Right renal cortex interstitium (tissue), 3 donors: ENCODE measurements around the gene MDP1. TPM values are rescaled to one million over a fixed set of nuclear protein-coding genes. Genes with fewer than 3 reads are reported as not detected.

Experiments
- DNase-seq, 3 donors: peaks; one replicate each; pipeline ENCODE4 v3.0.0-alpha.2; 2013; ENCODE audit warnings: low read depth in 3 of 3, low spot score in 2 of 3
- polyA plus RNA-seq, 3 donors: library from polyadenylated mRNA; unstranded; fragments of 120-200 nt; gene quantifications; one replicate each; pipeline ENCODE4 v1.2.1, GENCODE V29; 2013; ENCODE audit not compliant: insufficient read length in 3 of 3

The MDP1 gene
- polyA plus RNA-seq, 3 donors: 10.2 to 12.9 (median 12.5) TPM

DNA sequence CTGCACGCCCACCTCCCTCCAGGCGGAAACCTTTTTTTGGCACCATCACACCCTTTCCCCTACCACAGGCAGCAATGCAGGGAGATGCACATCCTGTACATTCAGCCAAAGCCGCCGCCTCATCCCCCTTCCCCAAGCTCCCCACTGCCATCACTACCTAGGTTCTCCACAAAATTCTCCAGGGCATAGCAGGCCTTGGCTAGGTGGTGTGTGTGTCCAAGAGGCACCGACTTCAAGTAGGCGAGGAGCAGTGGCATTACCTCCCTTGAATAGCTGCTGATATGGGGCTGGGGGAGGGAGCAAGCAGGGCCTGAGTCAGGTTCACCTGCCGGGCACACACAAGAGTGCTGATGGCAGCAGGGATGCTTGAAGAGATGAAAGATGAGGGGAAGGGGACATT lies 30.8 kb downstream of the MDP1 start:
- DNase-seq: no peak

DNA sequence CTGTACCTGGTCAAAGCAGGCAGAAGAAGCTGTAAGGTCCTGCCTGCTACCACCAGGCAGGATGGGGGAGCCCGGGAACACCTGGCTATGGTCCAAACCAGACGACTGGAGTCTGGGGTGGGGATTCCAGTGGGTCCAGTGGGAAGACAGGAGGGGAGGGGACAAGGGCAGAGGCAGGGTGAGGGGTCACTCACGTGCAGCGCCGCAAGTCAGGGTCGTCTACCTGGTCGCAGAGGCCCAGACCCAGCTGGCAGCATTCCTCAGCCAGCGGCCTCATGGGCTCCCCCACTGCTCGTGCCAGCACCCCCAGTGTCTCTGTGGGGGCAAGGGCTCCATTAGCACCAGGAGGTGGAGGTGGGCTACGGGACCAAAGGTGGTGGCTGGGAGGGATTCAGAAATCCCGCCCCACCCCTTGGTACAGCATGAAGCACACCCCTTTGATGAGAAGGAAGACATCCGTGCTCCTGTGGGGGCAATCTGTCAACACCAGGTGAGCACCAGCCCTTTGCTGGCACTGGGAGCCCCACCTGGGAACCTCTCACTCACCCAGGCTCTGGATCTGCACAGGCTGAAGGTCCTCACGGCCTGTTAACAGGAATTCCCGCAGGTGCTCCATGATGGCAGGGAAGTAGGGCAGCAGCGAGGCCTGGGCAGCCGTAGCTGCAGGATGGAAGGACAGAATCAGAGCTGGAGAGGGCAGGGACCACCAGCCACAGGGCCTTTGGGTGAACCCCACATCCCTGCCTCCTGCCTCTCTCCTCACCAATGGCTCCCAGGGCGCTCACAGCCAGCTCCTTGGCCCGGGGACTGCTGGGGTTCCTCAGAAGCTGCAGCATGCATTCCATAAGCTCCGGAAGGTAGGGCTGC lies 31.5 kb downstream of the MDP1 start:
- no peak for DNase-seq

DNA sequence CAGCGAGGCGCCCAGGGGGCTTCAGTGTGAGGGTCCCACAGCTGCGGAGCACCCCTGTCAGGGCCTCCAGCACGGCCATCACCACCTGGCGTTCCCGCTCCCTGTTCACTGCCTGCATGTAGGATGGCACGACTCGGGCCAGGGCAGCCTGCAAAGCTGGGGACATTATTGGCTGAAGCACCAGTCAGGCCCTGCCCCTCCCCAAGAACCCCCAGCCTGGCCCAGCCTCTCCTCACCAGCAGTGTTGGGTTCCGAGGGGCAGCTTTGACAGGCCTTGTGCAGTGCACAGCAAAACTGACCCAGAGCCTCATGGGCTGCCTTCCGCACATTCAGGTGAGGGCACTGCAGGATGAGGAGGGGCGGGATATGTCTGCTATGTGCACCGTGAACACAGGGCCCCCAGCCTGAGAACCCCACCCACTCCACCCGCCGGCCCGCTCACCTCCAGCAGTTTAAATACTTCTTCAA lies 32.8 kb downstream of the MDP1 start:
- no peak for DNase-seq

DNA sequence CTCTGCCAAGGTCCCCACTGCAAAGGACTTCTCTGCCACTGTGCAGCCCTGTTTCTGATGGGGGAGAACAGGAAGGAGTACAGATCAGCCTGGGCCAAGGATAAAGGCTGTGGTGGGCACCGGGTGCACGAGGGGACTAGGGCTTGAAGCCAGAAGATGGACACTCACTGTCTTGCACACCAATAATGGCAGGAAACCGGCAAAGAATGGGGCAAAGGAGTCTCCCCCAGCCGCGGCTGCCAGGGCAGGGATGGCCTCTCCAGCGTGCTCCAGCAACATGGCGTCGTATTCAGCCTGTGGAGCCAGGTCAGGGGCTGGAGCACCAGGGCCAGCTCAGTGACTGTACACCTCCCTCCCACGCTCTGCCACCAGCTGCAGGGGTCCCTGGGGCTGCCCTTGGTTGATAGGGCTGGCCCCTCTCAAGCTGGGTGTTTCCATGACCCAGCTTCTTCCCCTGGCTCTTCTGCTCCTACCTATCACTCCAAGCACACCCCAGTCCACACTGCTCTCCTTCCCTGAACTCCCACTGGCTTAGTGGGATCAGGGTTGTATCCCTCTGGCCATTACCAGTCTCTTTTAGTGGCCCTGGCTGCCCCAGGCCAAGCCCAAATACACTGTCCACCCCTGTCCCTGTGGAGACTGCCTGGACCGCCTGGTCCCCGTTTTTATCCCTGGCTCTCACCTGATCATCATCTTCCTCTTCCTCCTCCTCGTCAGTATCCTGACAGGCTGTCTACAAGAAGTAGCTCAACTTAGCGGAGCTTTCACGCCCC lies 33.6 kb downstream of the MDP1 start:
- no peak for DNase-seq

DNA sequence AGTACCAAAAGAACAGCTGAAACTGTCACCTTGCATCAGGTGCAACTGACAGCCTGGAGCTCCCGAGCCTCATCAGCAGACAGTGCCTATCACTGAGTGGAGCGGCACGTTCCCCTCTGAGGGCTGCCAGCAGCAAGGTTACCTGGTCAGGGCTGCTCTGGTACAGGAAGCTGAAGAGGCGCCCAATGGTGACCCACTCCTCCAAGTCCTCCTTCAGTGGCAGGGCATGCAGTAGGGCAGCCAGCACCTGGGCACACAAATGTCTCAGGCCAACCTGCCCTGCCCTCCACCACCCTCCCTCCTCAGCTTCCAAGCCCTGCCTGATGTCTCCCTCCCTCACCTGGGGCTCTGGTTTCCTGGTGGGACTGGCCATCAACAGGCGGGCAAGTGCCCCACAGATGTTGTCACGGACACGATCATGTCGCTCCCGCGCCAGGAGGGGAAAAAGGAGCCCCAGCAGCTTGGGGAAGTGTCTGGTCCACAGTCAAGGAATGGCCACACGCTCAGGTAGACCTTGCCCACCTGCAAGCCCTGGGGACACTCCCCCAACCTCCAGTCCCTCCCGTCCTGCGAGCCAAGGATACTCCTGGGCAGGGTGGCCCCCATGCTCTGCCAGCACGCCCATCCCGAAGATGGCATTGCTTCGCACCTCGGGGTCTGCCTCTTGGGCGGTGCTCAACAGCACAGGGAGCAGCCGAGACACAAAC lies 34.3 kb downstream of the MDP1 start:
- DNase-seq: no peak

DNA sequence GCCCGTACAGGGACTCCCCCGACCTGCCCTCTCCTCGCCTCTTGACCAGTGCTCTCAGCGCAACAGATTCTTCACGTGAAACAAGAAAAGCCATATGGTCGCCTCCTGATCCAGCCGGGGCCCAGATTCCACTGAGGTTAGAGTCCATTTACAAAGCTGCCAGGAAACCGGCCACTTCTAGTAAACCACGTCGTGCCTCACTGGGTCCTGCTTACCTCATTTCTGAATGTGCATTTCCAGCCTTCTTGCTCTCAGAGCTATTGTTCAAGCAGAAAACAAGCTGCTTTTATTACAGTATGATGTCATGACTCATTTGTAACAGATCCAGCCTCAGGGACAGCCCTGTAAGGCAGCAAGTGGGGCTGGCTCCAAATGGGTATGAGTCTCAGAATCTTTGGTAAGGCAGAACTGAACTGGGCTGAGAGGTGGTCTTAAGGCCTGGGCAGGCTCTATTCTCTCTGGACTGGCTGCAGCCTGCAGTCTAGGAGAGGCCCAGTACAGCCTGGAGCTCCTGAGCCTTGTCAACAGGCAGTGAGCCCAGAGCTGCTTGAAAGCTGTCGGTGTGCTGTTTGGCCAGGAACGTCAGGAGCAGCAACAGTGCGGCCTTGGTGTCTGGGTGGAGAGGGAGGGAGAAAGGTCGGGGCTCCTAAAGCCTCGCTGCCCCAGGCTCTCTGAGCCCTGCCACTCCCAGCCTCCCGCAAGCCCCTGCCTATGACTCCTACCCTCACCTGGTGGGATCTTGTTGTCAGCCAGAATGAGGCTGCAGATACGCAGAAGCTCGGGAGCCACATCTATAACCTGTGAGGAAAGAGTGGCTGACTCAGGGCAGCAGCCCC lies 35.7 kb downstream of the MDP1 start:
- DNase-seq: no peak

DNA sequence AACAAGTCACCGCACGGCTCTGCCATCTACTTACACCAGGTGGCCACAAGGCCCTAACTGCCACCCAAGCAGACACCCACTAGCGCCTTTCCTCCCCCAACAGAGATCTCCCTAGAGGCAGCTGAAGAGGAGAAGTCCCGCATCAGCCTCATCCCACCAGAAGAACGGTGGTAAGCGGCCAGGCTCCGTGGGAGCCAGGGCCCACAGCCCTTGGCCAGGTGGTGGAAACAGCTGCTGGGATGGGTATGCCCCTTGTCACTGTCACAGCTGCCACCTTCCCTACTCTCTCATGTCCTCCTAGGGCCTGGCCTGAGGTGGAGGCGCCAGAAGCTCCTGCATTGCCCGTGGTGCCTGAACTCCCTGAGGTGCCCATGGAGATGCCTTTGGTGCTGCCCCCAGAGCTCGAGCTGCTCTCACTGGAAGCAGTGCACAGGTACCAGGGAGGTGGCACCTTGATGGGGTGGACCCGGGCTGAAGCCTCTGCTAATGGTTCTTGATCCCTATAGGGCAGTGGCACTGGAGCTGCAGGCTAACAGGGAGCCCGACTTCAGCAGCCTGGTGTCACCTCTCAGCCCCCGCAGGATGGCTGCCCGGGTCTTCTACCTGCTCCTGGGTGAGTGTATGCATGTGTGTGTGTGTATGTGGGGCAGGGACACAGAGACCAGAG lies 36.4 kb downstream of the MDP1 start:
- DNase-seq: no peak

DNA sequence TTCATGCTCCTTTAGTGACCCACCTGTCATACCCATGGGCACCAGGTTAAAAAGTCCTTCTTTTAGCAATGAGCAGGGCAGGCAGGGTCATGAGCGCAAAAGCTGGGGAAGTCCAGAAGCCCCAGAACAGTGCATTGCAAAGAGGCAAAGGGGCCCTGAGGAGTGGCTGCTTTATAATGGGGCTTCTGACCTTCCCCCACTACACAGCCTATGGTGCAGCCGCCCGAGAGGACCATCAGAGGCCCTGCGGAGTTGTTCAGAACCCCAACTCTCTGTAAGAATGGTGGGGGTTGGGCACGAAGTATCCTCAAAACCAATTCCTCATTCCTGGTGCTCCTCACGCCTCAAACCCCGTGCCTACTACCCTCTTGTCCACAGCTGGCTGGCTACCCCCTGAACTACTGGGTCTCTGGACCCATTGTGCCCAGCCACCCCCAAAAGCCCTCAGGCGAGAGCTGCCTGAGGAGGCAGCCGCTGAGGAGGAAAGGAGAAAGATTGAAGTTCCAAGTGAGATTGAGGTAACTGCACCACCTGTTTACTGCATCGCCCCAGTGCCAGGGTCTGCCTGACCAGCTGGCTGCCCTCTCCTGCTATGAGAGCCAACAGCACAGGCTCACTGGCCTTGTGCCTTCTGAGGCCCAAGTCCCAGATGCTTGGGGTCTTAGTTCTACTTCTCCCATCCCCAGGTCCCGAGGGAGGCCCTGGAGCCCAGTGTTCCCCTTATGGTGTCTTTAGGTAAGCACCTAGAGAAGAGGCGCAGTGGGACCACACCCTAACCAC lies 37.3 kb downstream of the MDP1 start:
- no peak for DNase-seq

DNA sequence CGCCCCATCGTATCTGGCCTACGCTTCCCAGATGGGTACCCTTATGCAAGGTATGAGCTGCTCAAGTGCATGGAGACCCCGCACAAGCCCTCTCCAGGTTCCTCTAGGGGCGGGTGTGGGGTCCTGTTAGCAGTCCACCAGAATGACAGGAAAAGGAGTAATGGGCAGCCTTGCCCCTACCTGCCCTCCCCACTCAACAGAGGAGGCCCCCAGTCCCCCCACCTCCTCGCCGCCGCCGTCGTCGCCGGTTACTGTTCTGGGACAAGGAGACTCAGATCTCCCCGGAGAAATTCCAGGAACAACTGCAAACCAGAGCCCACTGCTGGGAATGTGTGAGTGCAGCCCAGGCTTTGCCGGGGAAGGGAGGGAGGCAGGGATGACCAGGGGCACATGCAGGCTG lies 38.0 kb downstream of the MDP1 start:
- no peak for DNase-seq

DNA sequence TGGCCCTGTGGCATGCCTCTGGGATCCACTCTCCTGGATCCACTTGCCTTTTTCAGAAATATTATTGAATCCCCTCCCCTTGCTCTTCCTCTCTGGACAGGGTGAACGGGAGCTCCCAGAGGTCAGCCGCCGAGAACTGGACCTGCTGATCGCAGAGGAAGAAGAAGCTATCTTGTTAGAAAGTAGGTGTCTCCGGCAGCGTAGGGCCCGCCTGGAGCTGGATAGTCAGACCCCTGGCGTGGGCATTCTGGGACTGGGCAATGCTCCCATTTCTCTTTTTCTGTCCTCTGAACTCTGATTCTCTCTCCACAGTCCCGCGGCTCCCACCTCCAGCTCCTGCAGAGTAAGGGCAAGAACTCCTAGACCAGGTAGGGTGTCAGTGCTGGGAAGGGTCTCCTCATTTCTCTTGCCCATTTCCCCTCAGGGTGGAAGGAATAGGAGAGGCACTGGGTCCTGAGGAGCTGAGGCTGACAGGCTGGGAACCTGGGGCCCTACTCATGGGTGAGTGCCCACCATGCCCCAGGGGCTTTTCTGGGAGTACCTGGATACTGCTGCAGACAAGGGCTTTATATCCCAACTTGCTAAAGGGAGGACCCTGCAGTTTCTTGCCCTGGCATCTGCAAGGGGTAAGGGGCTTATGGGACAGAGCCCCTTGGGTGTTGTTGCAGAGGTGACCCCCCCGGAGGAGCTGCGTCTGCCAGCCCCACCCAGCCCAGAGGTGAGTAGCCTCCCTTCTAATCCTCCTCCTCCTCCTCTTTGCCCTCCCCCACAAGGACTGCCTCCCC lies 38.6 kb downstream of the MDP1 start:
- DNase-seq: no peak

DNA sequence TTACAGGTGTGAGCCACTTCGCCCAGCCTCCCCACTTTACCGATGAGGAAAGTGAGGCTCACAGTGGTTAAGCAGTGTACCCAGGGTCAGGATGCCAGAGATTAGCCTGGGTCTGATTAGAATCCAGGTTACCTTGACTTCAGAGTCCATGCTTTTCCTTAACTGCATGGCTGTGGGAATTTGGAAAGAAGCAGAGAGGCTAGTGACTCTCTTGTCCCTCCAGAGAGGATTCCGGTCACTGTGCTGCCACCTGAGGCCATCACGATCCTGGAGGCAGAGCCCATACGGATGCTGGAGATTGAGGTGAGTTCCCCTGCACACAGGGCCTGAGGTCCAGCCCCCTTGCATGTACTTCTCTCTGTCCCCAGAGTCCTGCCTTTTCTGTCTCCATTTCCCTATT lies 39.3 kb downstream of the MDP1 start:
- no peak for DNase-seq

DNA sequence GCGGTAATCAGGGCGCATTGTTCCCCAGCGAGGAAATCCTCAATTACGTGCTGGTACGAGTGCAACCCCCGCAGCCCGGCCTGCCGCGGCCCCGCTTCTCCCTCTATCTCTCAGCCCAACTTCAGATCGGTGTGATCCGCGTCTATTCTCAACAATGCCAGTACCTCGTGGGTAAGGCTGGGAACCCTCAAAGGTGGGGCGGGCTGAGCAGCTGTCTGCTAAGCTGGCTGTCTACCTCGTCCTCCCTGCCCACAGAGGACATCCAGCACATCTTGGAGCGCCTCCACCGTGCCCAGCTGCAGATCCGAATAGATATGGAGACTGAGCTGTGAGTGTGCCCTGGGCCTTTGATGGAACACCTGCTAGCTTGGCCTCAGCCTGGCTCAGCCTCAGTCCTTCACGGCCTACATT lies 43.0 kb downstream of the MDP1 start:
- DNase-seq: no peak

DNA sequence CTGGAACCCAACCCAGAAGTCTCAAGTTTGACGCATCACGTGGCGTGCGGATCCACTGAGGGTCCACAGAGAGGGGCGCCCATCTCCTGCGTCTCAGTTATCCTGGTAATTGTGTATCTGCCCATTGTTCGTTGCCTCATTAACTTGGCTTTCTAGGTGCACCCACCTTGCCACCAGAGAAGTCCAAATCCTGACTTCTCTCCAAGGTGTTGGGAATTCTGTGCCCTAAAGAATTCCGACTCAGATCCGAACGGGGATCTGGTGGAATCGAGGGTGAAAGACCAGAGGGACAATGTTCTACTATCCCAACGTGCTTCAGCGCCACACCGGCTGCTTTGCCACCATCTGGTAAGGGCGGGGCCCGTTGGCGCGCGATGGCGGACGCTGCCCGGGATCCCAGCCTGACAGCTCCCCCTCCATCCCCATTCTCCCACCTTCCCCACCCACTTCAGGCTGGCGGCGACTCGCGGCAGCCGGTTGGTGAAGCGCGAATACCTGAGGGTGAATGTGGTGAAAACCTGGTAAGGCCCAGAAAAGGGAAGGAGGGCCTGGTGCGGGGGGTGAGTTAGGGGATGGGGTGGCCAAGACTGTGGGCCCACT lies 43.5 kb downstream of the MDP1 start:
- DNase-seq: no peak

DNA sequence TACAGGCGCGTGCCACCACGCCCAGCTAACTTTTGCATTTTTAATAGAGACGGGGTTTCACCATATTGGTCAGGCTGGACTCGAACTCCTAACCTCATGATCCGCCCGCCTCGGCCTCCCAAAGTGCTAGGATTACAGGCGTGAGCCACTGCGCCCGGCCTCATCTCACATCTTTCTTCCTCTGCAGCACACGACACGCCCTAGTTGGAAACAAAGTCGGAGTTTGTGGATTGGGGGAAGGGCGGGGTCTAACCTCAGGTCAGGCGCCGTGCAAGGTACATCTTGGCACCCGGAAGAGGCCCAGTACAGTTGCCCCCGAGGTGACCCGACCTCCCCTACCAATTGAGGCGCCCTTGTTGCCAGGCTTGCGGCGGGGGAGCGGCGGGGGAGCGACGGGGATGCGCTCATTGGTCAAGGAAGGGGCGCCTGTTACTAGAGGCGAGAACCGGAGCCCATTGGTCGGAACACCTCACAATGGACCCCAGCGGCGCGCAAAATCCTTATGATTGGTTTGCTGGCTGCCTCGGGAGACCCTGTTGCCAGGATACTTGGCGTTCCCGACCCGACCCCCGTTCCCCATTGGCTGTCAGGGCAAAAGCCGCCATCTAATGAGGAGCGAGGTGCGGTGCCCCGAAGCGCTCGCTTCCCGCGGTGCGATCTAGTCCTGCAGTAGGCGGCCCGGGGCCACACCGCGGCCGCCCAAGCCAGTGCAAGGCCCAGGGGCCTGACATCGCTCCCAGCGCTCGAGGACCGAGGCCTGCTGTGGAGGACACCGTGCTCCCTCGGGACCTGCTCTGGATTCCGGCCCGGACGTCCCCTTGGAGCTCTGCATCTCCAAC lies 44.2 kb downstream of the MDP1 start, which contains the start of gene REC8:
TSS of gene REC8 (plus strand) at position 659 of the 839 bp plus-strand sequence. CDS start 473 bp downstream, outside the sequence.
- DNase-seq: peak in 2 of 3 donors; percentile 81 to 93

DNA sequence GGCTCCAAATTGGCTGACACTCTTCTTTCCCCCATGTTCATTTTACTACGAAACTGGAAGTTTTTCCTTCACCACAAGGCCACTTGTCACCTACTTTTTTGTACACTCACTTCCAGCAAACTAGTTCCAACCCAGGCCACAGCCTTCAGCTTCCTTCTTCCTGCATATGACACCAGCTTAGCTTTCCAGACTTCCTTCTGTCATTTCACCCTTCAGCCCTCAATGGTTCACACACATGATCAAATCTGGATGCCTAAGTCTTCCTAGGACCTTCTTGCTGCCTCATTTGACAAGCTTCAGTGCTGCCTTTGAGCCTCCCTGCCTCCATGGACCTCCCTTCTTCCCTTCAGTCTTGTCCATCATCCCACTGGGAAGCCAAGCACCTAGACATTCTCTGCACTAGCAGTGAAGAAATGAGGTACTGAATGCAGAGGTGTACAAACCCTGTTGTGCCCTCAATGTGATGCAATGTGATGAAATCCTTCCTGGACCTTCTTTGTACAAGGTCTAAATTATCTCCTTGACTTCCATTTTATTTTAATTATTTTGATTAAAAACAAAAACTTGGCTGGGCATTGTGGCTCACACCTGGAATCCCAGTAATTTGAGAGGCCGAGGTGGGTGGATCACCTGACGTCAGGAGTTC lies 48.3 kb downstream of the MDP1 start:
- no peak for DNase-seq

DNA sequence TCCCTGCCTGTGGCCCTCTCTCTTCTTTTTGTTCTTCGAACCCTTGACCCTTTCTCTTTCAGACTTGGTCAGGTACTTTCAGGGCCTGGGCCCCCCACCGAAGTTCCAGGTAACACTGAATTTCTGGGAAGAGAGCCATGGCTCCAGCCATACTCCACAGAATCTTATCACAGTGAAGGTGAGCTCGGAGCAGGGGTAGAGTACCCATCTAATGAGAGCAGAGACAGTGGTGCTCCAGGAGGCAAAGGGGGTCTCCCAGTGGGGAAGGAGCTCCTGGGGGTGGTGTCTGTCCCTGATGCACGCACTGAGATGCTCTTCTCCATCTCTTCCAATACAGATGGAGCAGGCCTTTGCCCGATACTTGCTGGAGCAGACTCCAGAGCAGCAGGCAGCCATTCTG lies 50.1 kb downstream of the MDP1 start:
- no peak for DNase-seq
